Naive B cell (primary cell): ENCODE results near the gene BASP1. TPM values are rescaled to one million over a fixed set of nuclear protein-coding genes. Genes with fewer than 3 reads are reported as not detected.
"Not testable (repeated sequence)": the region's sequence is repeated elsewhere in the genome, so short reads cannot be mapped to it uniquely, and the experiment has no call there.

Source experiments
- ATAC-seq, 2 donors: fragments of 150-1000 bp; cut with Tn5 transposase; 2 replicates each; pipeline ENCODE4 v1.10.0; 2021; ENCODE audit warnings: low read depth in 2 of 2, mild to moderate bottlenecking in 2 of 2, moderate library complexity in 2 of 2
- DNase-seq: peaks from one replicate; pipeline ENCODE4 v3.0.0; 2022
- H3K27ac Mint-ChIP-seq, 6 donors: one replicate each; pipeline ENCODE4 v1.8.0; 2020 to 2022; ENCODE audit warnings: mild to moderate bottlenecking in 6 of 6, mixed read lengths in 6 of 6, moderate library complexity in 5 of 6, inconsistent platforms in 2 of 6
- H3K27me3 Mint-ChIP-seq, 3 donors: one replicate each; pipeline ENCODE4 v1.8.0; 2021 to 2022; ENCODE audit warnings: mixed read lengths in 3 of 3, mild to moderate bottlenecking in 1 of 3
- H3K36me3 Mint-ChIP-seq, 2 donors: one replicate each; pipeline ENCODE4 v1.8.0; 2020 to 2022; ENCODE audit warnings: mixed read lengths in 2 of 2, inconsistent platforms in 1 of 2, mild to moderate bottlenecking in 1 of 2
- H3K4me1 Mint-ChIP-seq, 3 donors: one replicate each; pipeline ENCODE4 v1.8.0; 2020 to 2022; ENCODE audit warnings: mixed read lengths in 3 of 3, inconsistent platforms in 1 of 3, mild to moderate bottlenecking in 1 of 3, moderate library complexity in 1 of 3
- H3K4me3 Mint-ChIP-seq, 8 donors: one replicate each; pipeline ENCODE4 v1.8.0; 2020 to 2022; ENCODE audit warnings: mild to moderate bottlenecking in 8 of 8, mixed read lengths in 8 of 8, moderate library complexity in 8 of 8, inconsistent platforms in 2 of 8
- H3K9me3 Mint-ChIP-seq, 7 donors: one replicate each; pipeline ENCODE4 v1.8.0; 2020 to 2022; ENCODE audit warnings: mixed read lengths in 7 of 7, mild to moderate bottlenecking in 5 of 7, inconsistent platforms in 2 of 7, moderate library complexity in 1 of 7
- polyA plus RNA-seq, 6 donors: library from polyadenylated mRNA; unstranded; fragments of 300-500 nt; fragmentation: Illumina TruSeq; gene quantifications; one replicate each; pipeline ENCODE4 v1.2.3, GENCODE V29; 2021; ENCODE audit warnings: low read depth in 6 of 6

Gene BASP1
- polyA plus RNA-seq, 6 donors from 2014 or later: 64.4 to 149 (median 82.2) TPM

DNA sequence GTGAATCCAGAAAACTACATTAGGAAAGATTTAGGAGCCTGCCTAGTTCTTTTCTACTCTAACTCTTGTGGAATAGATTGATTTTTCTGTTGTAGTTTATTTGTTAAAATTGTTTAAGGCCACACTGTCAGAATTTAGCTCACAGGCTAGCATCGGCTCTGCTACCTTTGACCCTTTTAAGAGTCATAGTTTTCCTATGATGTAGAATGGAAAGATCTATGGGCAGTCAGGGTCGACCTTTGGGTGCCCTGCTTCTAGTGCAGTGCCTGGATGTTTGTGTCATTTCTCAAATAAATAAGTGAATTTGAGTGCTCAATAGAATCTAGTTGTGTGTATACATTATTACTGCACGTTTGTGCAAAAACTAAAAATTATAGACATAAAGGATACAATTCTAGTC lies 38.7 kb downstream of the BASP1 start:
- no peak for ATAC-seq
- Mint-ChIP-seq H3K36me3 (peaks cover 22 to 24% of the 10 kb centered on the region in 2 donors), H3K27ac (peak overlapping the region in 4 of 6 donors; percentile 56 to 84 (median 73)), H3K4me1 (peaks cover 62 to 91% (median 80%) of the 10 kb centered on the region in 3 donors), H3K9me3 (peaks cover 5 to 13% (median 8%) of the 10 kb centered on the region in 7 donors), H3K27me3 (no peaks in the 10 kb centered on the region), H3K4me3 (peak overlapping the region in 4 of 8 donors; percentile 48 to 68 (median 54))
- no peak for DNase-seq

GRCh38 chr5:17256839-17257238 lies 39.4 kb downstream of the BASP1 start:
- Mint-ChIP-seq H3K27me3 (no peaks in the 10 kb centered on the region), H3K27ac (peak overlapping the region in 5 of 6 donors; percentile 18 to 93 (median 32)), H3K9me3 (peaks cover 5 to 13% (median 8%) of the 10 kb centered on the region in 7 donors), H3K4me1 (peaks cover 58 to 91% (median 81%) of the 10 kb centered on the region in 3 donors), H3K4me3 (peak overlapping the region in 1 of 8 donors; percentile 20), H3K36me3 (peaks cover 19 to 31% of the 10 kb centered on the region in 2 donors)
- DNase-seq (no peak), ATAC-seq (no peak)

- Mint-ChIP-seq H3K4me1 (peaks cover 63 to 91% (median 81%) of the 10 kb centered on the region in 3 donors), H3K27ac (peak overlapping the region in 4 of 6 donors; percentile 43 to 93 (median 74)), H3K9me3 (peaks cover 5 to 15% (median 8%) of the 10 kb centered on the region in 7 donors), H3K27me3 (no peaks in the 10 kb centered on the region), H3K36me3 (peaks cover 28 to 37% of the 10 kb centered on the region in 2 donors), H3K4me3 (peak overlapping the region in 1 of 8 donors; percentile 2)
- DNase-seq: no peak
- peak; percentile 40 to 58 for ATAC-seq
Observed at GRCh38 chr5:17257705-17258273, 40.4 kb downstream of the BASP1 start.

GRCh38 chr5:17258431-17258830 lies 41.0 kb downstream of the BASP1 start:
- Mint-ChIP-seq H3K27me3 (no peaks in the 10 kb centered on the region), H3K9me3 (peaks cover 5 to 15% (median 8%) of the 10 kb centered on the region in 7 donors), H3K27ac (peak overlapping the region in 4 of 6 donors; percentile 23 to 93 (median 70)), H3K36me3 (peaks cover 30 to 40% of the 10 kb centered on the region in 2 donors), H3K4me1 (peaks cover 63 to 91% (median 81%) of the 10 kb centered on the region in 3 donors), H3K4me3 (peak overlapping the region in 3 of 8 donors; percentile 24 to 41 (median 26))
- no peak for ATAC-seq
- DNase-seq: no peak

DNA sequence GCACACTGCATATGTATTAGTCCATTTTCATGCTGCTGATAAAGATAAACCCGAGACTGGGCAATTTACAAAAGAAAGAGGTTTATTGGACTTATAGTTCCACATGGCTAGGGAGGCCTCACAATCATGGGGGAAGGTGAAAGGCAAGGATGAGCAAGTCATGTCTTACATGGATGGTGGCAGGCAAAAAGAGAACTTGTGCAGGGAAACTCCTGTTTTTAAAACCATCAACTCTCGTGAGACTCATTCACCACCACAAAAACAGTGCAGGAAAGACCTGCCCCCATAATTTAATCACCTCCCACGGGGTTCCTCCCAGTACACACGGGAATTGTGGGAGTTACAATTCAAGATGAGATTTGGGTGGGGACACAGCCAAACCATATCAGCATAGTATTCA lies 41.6 kb downstream of the BASP1 start:
- ATAC-seq, DNase-seq, H3K27me3 Mint-ChIP-seq: not testable (repeated sequence)
- Mint-ChIP-seq H3K4me1 (peaks cover 65 to 93% (median 83%) of the 10 kb centered on the region in 3 donors), H3K4me3 (peak overlapping the region in 4 of 8 donors; percentile 24 to 70 (median 34)), H3K36me3 (peaks cover 30 to 37% of the 10 kb centered on the region in 2 donors), H3K27ac (peak overlapping the region in 4 of 6 donors; percentile 22 to 84 (median 53)), H3K9me3 (peaks cover 5 to 15% (median 8%) of the 10 kb centered on the region in 7 donors)

DNA sequence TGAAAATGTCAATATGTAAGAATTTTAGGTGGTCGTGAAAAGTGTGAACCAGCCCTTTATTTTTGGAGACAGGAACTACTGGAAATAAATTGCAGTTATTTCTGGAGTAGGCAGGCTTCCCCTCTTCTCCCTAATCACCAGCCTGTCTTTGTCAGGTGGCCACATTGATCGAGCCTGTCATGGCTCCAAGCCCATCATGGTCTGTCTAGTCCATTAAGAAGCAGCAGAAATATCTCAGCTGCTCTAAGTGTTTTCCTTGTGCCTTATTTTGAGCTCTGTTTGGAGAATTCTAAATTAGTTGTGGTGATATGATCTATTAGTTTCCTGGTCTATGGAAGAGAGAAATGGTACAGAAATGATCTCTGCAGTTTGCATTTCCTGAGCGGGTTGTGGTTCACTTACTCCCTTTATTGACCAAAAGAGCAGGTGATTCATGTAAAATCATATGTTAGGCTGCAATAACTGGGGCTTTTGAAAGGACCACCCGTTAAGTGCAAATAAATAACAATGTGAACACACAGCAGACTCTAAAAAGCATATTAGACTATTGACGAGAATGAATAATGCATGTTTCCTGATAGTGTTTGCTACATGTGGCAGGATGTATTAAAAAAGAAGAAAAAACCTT lies 42.3 kb downstream of the BASP1 start:
- peaks cover 30 to 37% of the 10 kb centered on the region in 2 donors for H3K36me3 Mint-ChIP-seq
- H3K4me1 Mint-ChIP-seq: peaks cover 61 to 88% (median 83%) of the 10 kb centered on the region in 3 donors
- peak overlapping the region in 4 of 6 donors; percentile 17 to 84 (median 28) for H3K27ac Mint-ChIP-seq
- DNase-seq (no peak), ATAC-seq (no peak)
- H3K27me3 Mint-ChIP-seq: no peaks in the 10 kb centered on the region
- H3K4me3 Mint-ChIP-seq: no peak overlapping the region
- H3K9me3 Mint-ChIP-seq: peaks cover 5 to 15% (median 8%) of the 10 kb centered on the region in 7 donors

DNA sequence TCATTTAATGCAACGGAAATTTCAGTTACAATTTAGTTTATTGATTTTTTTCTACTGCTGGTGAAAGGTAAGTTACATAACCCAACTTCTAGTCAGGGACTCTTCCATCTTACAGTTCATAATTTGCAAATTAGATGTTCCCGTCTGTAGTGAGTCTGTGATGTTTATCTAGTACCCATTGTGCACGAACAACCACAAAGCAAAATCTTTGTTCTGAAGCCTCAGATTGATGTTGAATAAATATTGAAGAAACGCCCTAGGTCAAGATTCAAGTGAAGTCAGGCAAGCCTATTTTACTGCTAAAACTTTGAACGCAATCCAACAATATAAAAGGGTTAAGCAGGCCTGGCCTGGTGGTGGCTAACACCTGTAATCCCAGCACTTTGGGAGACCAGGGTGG lies 43.1 kb downstream of the BASP1 start:
- Mint-ChIP-seq H3K4me3 (no peak overlapping the region), H3K36me3 (peaks cover 30 to 37% of the 10 kb centered on the region in 2 donors), H3K27ac (peak overlapping the region in 1 of 6 donors; percentile 41), H3K27me3 (no peaks in the 10 kb centered on the region), H3K9me3 (peaks cover 5 to 15% (median 8%) of the 10 kb centered on the region in 7 donors), H3K4me1 (peaks cover 63 to 88% (median 83%) of the 10 kb centered on the region in 3 donors)
- ATAC-seq: no peak
- DNase-seq: no peak

DNA sequence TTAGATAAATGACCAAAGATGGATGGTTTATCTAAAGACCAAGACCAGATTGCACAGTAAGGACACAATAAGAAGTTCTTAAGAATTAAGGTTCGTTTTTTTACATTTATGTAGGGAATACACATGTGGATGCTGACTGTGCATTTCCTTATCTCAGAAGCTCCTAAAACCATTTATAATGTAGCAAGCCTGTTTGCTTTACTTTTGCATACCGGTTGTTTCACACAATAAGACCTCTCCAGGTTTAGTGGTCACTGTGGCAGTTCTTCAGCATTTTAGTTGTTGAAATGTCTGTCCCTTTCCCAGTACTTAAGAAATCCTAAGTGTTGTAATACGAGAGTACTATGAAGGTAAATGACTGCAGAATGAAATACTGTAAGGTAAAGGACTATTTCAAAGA lies 43.6 kb downstream of the BASP1 start:
- Mint-ChIP-seq H3K27me3 (no peaks in the 10 kb centered on the region), H3K4me1 (peaks cover 60 to 85% (median 80%) of the 10 kb centered on the region in 3 donors), H3K27ac (peak overlapping the region in 1 of 6 donors; percentile 70), H3K4me3 (no peak overlapping the region), H3K9me3 (peaks cover 5 to 15% (median 8%) of the 10 kb centered on the region in 7 donors), H3K36me3 (peaks cover 30 to 37% of the 10 kb centered on the region in 2 donors)
- no peak for DNase-seq
- ATAC-seq: no peak

GRCh38 chr5:17265041-17265440 lies 47.6 kb downstream of the BASP1 start:
- no peak for DNase-seq
- H3K4me1 Mint-ChIP-seq: peaks cover 54 to 83% (median 66%) of the 10 kb centered on the region in 3 donors
- peaks cover 15 to 23% of the 10 kb centered on the region in 2 donors for H3K36me3 Mint-ChIP-seq
- no peaks in the 10 kb centered on the region for H3K27me3 Mint-ChIP-seq
- ATAC-seq: no peak
- no peak overlapping the region for H3K4me3 Mint-ChIP-seq
- peak overlapping the region in 1 of 6 donors; percentile 78 for H3K27ac Mint-ChIP-seq
- peaks cover 0 to 3% (median 0%) of the 10 kb centered on the region in 7 donors for H3K9me3 Mint-ChIP-seq

- DNase-seq: no peak
- peaks cover 0 to 3% (median 0%) of the 10 kb centered on the region in 7 donors for H3K9me3 Mint-ChIP-seq
- ATAC-seq: peak in 1 of 2 donors; percentile 66
- H3K4me3 Mint-ChIP-seq: no peak overlapping the region
- H3K27me3 Mint-ChIP-seq: no peaks in the 10 kb centered on the region
- H3K27ac Mint-ChIP-seq: peak overlapping the region in 5 of 6 donors; percentile 10 to 92 (median 80)
- peaks cover 50 to 84% (median 56%) of the 10 kb centered on the region in 3 donors for H3K4me1 Mint-ChIP-seq
- peaks cover 9 to 12% of the 10 kb centered on the region in 2 donors for H3K36me3 Mint-ChIP-seq
Observed at GRCh38 chr5:17267106-17267505, 49.7 kb downstream of the BASP1 start.

DNA sequence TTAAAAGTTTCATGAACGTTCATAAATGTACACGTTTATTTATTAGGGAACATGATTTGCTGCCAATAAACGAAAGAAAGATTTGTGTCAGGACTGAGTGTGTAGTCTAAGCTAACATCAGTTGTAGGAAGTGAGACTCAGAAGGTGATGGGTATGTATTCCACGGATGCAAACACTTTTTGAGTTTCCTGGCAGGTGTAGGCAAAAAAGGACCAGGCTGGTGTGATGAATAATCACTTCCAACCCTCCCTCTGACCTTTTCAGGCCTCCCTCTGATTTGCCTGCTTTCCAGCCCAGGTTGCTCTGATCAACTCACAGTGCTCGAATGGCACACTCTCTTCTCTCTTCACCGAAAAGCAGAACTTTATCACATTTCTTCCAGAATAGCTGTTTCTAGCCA lies 51.8 kb downstream of the BASP1 start:
- Mint-ChIP-seq H3K9me3 (peaks cover 0 to 1% (median 0%) of the 10 kb centered on the region in 7 donors), H3K4me1 (peaks cover 50 to 82% (median 53%) of the 10 kb centered on the region in 3 donors), H3K4me3 (peak overlapping the region in 4 of 8 donors; percentile 15 to 57 (median 30)), H3K27me3 (no peaks in the 10 kb centered on the region), H3K27ac (peak overlapping the region; percentile 50 to 77 (median 60)), H3K36me3 (peaks cover 0 to 5% of the 10 kb centered on the region in 2 donors)
- ATAC-seq (peak; percentile 52 to 65), DNase-seq (no peak)

GRCh38 chr5:17272111-17272510 lies 54.7 kb downstream of the BASP1 start:
- Mint-ChIP-seq H3K4me3 (no peak overlapping the region), H3K36me3 (peaks cover 15 to 21% of the 10 kb centered on the region in 2 donors), H3K4me1 (peaks cover 44 to 77% (median 45%) of the 10 kb centered on the region in 3 donors), H3K9me3 (peaks cover 3 to 14% (median 8%) of the 10 kb centered on the region in 7 donors), H3K27me3 (no peaks in the 10 kb centered on the region), H3K27ac (peak overlapping the region in 4 of 6 donors; percentile 35 to 82 (median 67))
- ATAC-seq (no peak), DNase-seq (no peak)
